ENCODE results near the gene NPC1.
"Not testable (repeated sequence)": the region's sequence is repeated elsewhere in the genome, so short reads cannot be mapped to it uniquely, and the experiment has no call there.

The NPC1 gene

GRCh38 chr18:23573626-23574431 is 12.5 kb downstream of the NPC1 start:
- DNase-seq: peak; percentile 25

DNA sequence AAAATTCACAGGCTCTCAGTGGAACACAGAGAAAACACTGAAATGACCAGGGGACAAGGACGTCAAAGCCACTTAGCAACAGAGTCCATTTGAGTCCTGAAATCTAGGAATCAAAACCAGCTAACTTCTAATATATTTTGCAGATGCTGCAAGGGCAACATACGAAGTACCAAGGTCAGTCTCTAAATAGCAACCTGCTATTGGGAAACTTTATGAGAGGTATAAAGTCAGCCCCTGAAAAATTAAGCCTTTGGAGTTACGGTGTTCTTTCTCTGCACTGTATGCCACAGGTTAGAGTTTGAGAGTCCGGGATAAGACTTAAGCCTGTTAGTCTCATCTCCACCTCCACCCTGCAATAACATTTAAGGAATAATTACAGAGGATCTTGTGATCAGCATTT is 13.3 kb downstream of the NPC1 start:
- DNase-seq: no peak

- no peak for DNase-seq
These were observed 13.7 kb downstream of the NPC1 start for GRCh38 chr18:23572570-23572969.

- no peak for DNase-seq
These were observed 14.3 kb downstream of the NPC1 start for GRCh38 chr18:23572012-23572411.

- no peak for DNase-seq
These were observed 15.3 kb downstream of the NPC1 start for GRCh38 chr18:23570912-23571504.

DNA sequence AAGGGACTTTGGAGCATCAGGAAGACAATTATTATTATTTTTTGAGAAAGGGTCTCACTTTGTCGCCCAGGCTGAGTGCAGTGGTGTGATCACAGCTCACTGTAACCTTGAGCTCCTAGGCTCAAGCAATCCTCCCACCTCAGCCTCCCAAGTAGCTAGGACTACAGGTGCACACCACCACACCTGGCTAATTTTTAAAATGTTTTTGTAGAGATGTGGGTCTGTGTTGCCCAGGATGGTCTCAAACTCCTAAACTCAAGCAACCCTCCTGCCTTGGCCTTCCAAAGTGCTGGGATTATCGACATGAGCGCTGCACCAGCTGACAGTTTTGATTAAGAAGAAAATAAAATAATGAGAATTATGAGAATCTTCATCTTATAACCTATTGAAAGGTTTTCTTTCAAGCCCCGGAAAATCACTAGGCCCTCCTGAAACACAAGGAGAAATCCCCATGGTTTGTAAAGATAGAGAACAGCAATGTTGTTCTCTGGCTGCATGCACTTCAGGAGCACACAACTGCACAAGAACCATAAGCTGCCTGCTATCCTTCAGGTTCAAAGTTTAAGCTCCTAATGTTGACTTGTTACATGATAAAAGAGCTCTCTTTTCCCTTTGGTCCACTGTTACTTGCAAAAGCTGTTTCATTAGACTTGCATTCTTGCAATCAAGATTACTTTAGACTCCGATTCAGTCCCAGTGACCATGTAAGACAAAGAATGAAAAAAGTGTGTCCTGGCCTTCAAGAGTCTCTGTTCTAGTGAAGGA is 16.8 kb downstream of the NPC1 start:
- DNase-seq: no peak

DNA sequence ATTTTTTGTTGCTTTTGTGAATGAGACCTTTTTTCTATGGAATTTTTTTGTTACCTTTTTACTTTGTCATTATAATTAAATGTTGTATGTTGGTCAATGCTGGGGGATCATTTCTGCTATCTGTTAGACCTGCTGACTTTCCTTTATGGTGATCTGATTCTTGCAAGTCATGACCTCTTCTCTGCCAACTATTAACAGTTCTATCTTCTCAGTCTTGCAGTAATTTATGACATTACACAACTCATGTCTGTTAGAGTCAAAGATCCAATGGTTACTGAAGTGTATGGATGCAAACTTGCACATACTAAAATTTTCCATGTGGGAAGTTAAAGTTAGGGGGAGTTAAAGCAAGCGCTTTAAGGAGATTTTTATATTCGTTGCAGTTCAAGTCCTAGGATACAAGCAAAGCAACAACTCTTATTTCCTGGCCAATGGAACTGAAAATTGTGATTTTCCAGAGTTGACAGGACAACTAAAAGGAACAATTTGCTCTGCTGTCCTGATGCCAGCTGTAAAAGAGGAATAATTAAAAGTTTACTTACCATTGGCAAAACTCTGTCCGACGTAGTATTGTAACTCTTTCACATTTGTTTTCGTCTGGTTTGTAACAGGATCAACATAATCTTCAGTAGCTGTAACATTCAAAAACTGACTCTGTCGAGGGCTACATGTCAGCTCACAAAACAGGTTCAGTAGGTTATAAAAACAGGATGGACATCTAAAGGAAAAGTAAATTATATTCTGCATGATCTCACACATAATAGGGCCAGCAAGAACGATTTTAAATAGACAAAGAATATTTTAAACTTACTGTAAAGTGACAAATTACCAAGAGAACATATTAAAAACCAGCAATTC is 17.8 kb downstream of the NPC1 start:
- no peak for DNase-seq

DNA sequence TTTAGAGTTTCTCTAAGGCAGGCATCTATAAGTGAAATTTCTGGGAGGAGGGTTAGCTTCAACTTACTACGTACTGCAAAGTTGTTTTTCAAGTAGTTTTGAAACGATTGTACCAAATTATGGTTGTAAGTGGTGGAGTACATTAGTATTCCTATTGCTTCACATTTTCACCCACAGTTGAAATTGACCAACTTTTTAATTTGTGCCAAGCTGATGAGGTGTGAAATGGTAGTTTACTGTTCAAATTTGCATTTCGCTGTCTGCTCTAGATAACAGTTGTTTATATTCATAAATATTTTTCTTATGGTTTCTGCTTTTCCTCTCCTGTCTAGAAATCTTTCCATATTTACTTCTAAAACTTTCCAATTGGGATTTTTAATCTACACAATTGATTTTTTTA is 18.6 kb downstream of the NPC1 start:
- no peak for DNase-seq

DNA sequence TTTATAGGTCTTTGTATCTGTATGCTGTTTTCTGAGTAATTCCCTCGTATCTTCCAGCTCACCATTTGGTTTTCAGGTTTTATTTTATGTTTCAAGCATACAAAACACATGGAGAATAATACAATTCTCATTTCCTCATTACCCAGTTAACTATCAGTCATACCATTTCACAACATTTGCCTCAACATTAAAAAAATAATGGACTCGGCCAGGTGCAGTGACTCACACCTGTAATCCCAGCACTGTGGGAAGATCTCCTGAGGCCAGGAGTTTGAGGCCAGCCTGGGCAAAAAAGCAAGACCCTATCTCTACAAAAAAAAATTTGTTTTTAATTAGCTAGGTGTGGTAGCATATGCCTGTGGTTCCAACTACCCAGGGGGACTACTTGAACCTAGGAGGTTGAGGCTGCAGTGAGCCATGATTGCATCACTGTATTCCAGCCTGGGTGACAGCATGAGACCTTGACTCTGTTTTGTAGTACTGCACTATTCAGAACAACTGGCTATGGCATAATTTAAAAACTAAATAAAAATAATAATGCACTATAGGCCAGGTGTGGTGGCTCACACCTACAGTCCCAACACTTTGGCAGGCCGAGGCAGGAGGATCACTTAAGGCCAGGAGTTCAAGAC is 20.3 kb downstream of the NPC1 start:
- no peak for DNase-seq

GRCh38 chr18:23563377-23564043 is 22.8 kb downstream of the NPC1 start:
- no peak for DNase-seq

DNA sequence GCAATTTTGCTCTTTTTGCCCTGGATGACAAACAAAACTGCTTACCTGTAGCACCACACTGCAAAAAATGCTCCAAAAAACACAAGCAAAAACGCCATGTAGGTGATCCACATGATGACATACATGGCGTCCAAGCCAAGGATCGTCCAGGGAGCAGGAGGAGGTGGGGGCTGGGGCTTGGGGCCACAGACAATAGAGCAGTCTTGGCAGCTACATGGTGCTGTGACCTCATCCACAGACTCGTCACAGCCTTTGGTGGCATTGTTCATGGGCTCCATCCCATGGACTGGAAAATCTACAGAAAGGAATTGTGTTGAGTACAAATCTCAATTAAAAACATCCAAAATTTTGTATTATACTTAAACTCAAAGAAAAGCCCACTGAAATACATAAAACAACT is 26.1 kb downstream of the NPC1 start:
- no peak for DNase-seq

DNA sequence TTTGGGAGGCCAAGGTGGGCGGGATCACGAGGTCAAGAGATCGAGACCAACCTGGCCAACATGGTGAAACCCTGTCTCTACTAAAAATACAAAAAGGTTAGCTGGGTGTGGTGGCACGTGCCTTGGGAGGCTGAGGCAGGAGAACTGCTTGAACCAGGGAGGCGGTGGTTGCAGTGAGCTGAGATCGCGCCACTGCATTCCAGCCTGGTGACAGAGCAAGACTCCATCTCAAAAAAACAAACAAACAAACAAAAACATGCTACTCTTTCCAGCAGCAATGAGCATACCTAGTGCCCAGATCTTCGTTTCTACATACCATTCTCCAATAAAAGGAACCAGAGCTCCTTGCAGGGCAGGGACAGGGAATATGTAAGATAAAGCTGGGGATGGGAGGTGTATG is 28.8 kb downstream of the NPC1 start:
- not testable (repeated sequence) for DNase-seq

DNA sequence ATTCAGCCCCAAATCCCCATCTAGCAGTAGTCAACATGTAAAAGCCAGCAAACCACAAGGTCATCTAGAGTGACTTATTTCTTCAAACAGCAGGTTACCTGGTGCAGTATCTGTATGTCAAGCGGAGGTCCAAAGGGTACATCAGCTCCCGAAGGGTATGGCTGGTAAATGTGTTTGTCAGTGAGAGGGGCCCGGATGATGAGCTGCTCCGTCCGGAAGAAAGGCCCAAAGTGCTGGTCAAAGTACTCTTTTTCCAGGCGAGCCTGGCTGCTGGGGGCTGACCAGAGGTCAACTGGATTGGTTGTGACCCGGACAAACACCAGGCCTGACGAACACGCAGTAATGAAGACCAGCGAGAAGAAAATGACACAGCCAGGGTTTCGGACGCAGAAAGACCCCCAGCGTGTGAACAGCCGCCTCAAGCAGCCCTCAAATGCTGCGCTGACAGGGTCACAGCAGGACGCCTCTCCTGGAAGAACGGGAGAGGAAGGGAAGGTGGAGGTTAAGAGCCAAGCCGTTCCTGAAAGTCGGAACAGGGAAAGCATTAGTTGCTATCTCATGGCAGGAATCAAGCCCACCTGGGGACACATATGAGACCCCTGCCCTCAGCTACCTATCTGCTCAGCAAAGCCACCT is 30.0 kb downstream of the NPC1 start:
- DNase-seq: no peak

GRCh38 chr18:23553887-23554286 is 32.4 kb downstream of the NPC1 start:
- DNase-seq: no peak

GRCh38 chr18:23552505-23552904 is 33.8 kb downstream of the NPC1 start:
- DNase-seq: no peak

- DNase-seq: no peak
These were observed 34.3 kb downstream of the NPC1 start for GRCh38 chr18:23551978-23552377.

DNA sequence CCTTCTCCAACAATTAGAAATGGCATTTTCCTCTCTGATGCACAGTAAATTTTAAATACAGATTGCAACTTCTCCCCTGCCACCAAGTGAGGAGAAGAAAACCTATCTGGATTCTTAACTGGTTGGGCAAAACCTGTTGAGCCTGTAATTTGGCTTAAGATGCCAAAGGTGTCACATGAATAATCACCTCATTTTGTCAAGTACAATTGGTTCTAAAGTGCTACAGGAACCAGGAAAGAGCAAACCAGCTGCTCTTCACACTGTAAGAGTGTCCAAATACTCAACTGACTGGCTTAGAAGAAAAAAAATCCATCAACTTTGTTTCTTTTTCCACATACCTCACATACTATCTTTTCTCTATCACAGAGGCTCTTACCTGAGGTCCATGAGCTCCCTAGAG is 35.4 kb downstream of the NPC1 start:
- no peak for DNase-seq

DNA sequence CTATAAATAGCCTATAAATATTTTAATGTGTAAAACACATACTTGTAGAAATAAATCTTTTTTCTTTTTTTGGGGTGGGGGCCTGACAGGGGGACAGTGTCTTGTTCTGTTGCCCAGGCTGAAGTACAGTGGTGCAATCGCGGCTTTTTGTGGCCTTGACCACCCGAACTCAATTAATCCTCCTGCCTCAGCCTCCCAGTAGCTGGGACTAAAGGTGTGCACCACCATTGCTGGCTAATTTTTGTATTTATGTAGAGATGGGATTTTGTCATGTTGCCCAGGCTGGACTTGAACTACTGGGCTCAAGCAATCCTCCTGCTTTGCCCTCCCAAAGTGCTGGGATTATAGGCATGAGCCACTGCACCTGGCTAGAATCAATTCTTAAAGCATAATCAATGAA is 37.6 kb downstream of the NPC1 start:
- DNase-seq: no peak

DNA sequence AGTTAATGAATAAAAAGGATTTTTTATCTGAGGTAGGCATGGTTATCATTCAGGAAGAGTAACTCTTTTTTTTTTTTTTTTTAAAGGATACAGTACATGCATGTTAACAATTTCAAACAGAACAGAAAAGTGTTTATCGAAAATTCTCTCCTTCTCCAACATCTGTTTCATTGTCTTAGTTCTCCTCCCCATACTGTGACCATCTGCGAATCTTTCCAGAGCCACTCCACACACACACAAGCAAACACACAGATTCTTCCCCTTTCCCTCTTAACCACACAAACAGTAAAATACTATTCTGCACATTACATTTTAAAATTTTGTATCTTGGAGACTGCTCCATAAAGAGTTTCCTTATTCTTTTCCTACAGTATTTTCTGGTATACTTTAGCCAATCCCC is 38.0 kb downstream of the NPC1 start:
- DNase-seq: no peak

DNA sequence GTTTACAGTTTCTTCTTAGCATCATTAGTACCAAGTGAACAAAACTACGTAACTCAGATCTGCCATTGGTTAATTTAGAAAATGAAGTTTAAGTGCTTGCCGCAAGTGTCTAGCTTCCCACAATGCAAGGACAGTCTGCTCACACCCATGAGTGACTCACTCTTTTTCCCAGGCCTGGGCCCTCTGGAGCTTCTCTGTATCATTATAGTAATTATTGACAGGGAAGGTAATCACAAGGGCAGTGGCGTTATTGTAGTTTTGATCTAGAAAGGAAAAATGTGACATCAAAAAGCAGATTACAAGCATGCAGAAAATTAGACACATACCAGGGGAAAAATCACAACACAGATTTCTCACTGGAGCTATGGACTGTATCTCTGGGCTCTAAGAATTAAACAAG is 38.5 kb downstream of the NPC1 start:
- DNase-seq: no peak

GRCh38 chr18:23547306-23547705 is 39.0 kb downstream of the NPC1 start:
- DNase-seq: no peak
